A549 (cell line): Measurements from ENCODE around the gene ZNF595. TPM values are rescaled to one million over a fixed set of nuclear protein-coding genes. Genes with fewer than 3 reads are reported as not detected.

Experiments
- ATAC-seq, 2 experiments: fragments of 200-7000 bp in 1 of 2; fragments of >200 bp in 1 of 2; cut with Nextera tagmentation in 1 of 2; cut with Tn5 transposase in 1 of 2; 3 replicates each; pipeline versions ENCODE4 v1.8.0 to v1.9.1; 2018 to 2020; ENCODE audit warnings: mild to moderate bottlenecking in 1 of 2, moderate library complexity in 1 of 2
- CTCF ChIA-PET: fragments of 300-600 bp; sonication (Branson Sonifier 250); formaldehyde crosslinking; extraction: SDS; loops from one replicate; lab custom pipeline; 2021; ENCODE audit warnings: antibody characterized with exemption, inconsistent platforms; lab: Yijun Ruan, JAX
- POLR2A ChIA-PET: fragments of 350-600 bp; formaldehyde crosslinking; extraction: SDS; loops from one replicate; lab custom pipeline; 2021; ENCODE audit warnings: antibody characterized with exemption, inconsistent platforms; lab: Yijun Ruan, JAX
- DNase-seq, 2 experiments: peaks; one replicate each; pipeline versions ENCODE4 v3.0.0 to v3.0.0-alpha.2; 2011 to 2016; ENCODE audit warnings: low read depth in 1 of 2, low spot score in 1 of 2
- FAIRE-seq: peaks from 2 replicates; lab custom pipeline; 2011; peaks lifted over from hg19 to GRCh38; lab: Jason Lieb, UNC
- H3K27ac ChIP-seq, 2 experiments: fragments of >200 bp; sonication (Bioruptor Twin); formaldehyde crosslinking; 3 replicates each; pipeline ENCODE4 v1.5.1; 2016 to 2017
- H3K4me1 ChIP-seq: fragments of >200 bp; sonication (Bioruptor Twin); formaldehyde crosslinking; 3 replicates; pipeline ENCODE4 v1.6.1; 2016
- H3K4me2 ChIP-seq: fragments of >200 bp; sonication (Bioruptor Twin); formaldehyde crosslinking; 3 replicates; pipeline ENCODE4 v1.6.1; 2016
- H3K4me3 ChIP-seq: fragments of >200 bp; sonication (Bioruptor Twin); formaldehyde crosslinking; 3 replicates; pipeline ENCODE4 v1.5.1; 2016
- H3K9me3 ChIP-seq: fragments of >200 bp; sonication (Bioruptor Twin); formaldehyde crosslinking; 3 replicates; pipeline ENCODE4 v1.6.1; 2016
- CEBPB ChIP-seq, 2 experiments: fragments of >200 bp in 1 of 2; sonication (Bioruptor Twin) in 1 of 2; formaldehyde crosslinking in 1 of 2; IDR thresholded peaks; 2 replicates each; pipeline ENCODE4 v1.6.1; 2012 to 2016
- EHMT2 ChIP-seq: fragments of 200-600 bp; sonication (generic); IDR thresholded peaks from 2 replicates; pipeline ENCODE4 v1.6.1; 2016; ENCODE audit warnings: antibody characterized with exemption, low read depth, mild to moderate bottlenecking, moderate library complexity
- HOXA7 ChIP-seq: fragments of 250-450 bp; sonication (Bioruptor Pico); IDR thresholded peaks from 2 replicates; pipeline ENCODE4 v1.5.0; 2020; ENCODE audit warnings: mild to moderate bottlenecking, moderate library complexity
- KDM1A ChIP-seq: fragments of 200-600 bp; sonication (generic); IDR thresholded peaks from 2 replicates; pipeline ENCODE4 v1.6.1; 2016; ENCODE audit warnings: low read depth, mild to moderate bottlenecking
- NPAS2 ChIP-seq: fragments of 250-450 bp; sonication (Bioruptor Pico); IDR thresholded peaks from 2 replicates; pipeline ENCODE4 v1.8.0; 2022; ENCODE audit warnings: mild to moderate bottlenecking, moderate library complexity, borderline replicate concordance
- POLR2AphosphoS2 ChIP-seq: conservative IDR thresholded peaks from 2 replicates; pipeline ENCODE4 v1.6.1; 2012; ENCODE audit warnings: low read length, improper control_type of control experiment, inconsistent platforms
- RAD21 ChIP-seq, 2 experiments: fragments of >200 bp in 1 of 2; sonication (Bioruptor Twin) in 1 of 2; formaldehyde crosslinking in 1 of 2; IDR thresholded peaks in 1 of 2; conservative IDR thresholded peaks in 1 of 2; 2 replicates in 1 of 2; 3 replicates in 1 of 2; pipeline ENCODE4 v1.6.1; 2012 to 2018; ENCODE audit warnings: inconsistent platforms in 1 of 2
- RARB ChIP-seq: fragments of 250-450 bp; sonication (Bioruptor Pico); IDR thresholded peaks from 2 replicates; pipeline ENCODE4 v1.8.0; 2021; ENCODE audit warnings: mild to moderate bottlenecking, moderate library complexity
- SMC3 ChIP-seq: fragments of >200 bp; sonication (Bioruptor Twin); formaldehyde crosslinking; IDR thresholded peaks from 3 replicates; pipeline ENCODE4 v1.6.1; 2018; ENCODE audit warnings: inconsistent platforms
- SREBF2 ChIP-seq: fragments of 450-650 bp; IDR thresholded peaks from 2 replicates; pipeline ENCODE4 v1.6.1; 2014; ENCODE audit warnings: mild to moderate bottlenecking, moderate library complexity
- TP53 ChIP-seq: fragments of 250-450 bp; sonication (Bioruptor Pico); IDR thresholded peaks from 2 replicates; pipeline ENCODE4 v1.5.0; 2021; ENCODE audit warnings: mild to moderate bottlenecking, moderate library complexity
- ZC3H11A ChIP-seq: fragments of 450-650 bp; IDR thresholded peaks from 2 replicates; pipeline ENCODE4 v1.6.1; 2014; ENCODE audit warnings: antibody characterized with exemption, mild to moderate bottlenecking
- ZFP36 ChIP-seq: fragments of 450-650 bp; IDR thresholded peaks from 2 replicates; pipeline ENCODE4 v1.6.1; 2014; ENCODE audit warnings: borderline replicate concordance; ENCODE audit not compliant: partially characterized antibody
- WGBS: methylation state at CpG from one replicate; pipeline ENCODE4 v1.1.6; 2017; ENCODE audit errors: missing lambda C conversion rate; 5-methylcytosine and 5-hydroxymethylcytosine counted together
- polyA plus RNA-seq, 4 experiments: library from polyadenylated mRNA; depleted of rRNA in 3 of 4; stranded (reverse); fragments of >200 nt; fragmentation: RNase III in 1 of 4; extraction: RNeasy Plus Mini Kit Qiagen cat#74134 plus additional on column Dnase treatment in 1 of 4; gene quantifications; 2 replicates in 3 of 4; 3 replicates in 1 of 4; pipeline ENCODE4 v1.2.3, GENCODE V29; 2011 to 2017
- TF ChIP-seq, protein P1 (sequence below): IDR thresholded peaks from 2 replicates; pipeline ENCODE4 v1.6.1; 2012
- TF ChIP-seq, protein P2 (sequence below): fragments of 250-450 bp; sonication (Bioruptor Pico); IDR thresholded peaks from 2 replicates; pipeline ENCODE4 v1.5.0; 2021; ENCODE audit warnings: mild to moderate bottlenecking, moderate library complexity, borderline replicate concordance
- TF ChIP-seq, protein P3 (sequence below): fragments of 200-600 bp; sonication (generic); IDR thresholded peaks from 2 replicates; pipeline ENCODE4 v1.6.1; 2016; ENCODE audit warnings: antibody characterized with exemption, mild to moderate bottlenecking, moderate library complexity

The ZNF595 gene
- polyA plus RNA-seq, 2 of the 4 experiments (the other 2 are of a cell fraction), result 30.0 to 36.4 TPM

DNA sequence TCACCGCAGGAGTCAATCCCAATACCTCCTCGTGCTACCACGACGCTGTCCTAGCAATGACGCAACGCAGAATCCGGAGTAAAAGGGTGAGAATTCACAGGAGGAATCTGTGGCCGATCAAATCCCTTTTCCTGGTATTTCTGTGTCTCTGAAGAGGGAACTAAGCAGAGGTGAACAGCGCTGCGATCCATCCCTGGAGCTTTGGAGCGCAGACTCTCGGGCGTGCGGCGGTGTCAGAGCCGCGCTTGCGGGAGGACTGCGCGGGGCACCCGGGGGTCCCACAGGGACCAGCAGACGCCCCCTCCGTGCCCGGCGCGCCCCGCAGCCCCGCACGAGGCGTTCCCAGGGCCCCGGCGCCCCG, 53.9 kb downstream of the ZNF595 start:
- no peak overlapping the region for H3K4me3 ChIP-seq
- H3K4me1 ChIP-seq, result no peaks in the 10 kb centered on the region
- DNase-seq (no peak), FAIRE-seq (no peak), ATAC-seq (no peak)
- peaks cover 15% of the 10 kb centered on the region; the same call in 1 of the 3 replicates for H3K9me3 ChIP-seq
- CTCF ChIA-PET, result no interaction called here
- TF ChIP-seq RARB (no peak), NPAS2 (CRISPR knock-in tag) (no peak), CEBPB (IDR thresholded peaks at IDR 0.05) (no peak), SMC3 (no peak), RAD21 (conservative IDR thresholded peaks at IDR 0.05 in 1 of 2, IDR thresholded peaks at IDR 0.05 in 1 of 2) (no peak), EHMT2 (no peak), KDM1A (no peak), SREBF2 (no peak), POLR2AphosphoS2 (no peak), ZC3H11A (no peak)
- TF ChIP-seq, protein P1, sequence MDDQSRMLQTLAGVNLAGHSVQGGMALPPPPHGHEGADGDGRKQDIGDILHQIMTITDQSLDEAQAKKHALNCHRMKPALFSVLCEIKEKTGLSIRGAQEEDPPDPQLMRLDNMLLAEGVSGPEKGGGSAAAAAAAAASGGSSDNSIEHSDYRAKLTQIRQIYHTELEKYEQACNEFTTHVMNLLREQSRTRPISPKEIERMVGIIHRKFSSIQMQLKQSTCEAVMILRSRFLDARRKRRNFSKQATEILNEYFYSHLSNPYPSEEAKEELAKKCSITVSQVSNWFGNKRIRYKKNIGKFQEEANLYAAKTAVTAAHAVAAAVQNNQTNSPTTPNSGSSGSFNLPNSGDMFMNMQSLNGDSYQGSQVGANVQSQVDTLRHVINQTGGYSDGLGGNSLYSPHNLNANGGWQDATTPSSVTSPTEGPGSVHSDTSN, result no peak
- TF ChIP-seq, protein P2, sequence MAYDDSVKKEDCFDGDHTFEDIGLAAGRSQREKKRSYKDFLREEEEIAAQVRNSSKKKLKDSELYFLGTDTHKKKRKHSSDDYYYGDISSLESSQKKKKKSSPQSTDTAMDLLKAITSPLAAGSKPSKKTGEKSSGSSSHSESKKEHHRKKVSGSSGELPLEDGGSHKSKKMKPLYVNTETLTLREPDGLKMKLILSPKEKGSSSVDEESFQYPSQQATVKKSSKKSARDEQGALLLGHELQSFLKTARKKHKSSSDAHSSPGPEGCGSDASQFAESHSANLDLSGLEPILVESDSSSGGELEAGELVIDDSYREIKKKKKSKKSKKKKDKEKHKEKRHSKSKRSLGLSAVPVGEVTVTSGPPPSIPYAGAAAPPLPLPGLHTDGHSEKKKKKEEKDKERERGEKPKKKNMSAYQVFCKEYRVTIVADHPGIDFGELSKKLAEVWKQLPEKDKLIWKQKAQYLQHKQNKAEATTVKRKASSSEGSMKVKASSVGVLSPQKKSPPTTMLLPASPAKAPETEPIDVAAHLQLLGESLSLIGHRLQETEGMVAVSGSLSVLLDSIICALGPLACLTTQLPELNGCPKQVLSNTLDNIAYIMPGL, result no peak
- TF ChIP-seq, protein P3, sequence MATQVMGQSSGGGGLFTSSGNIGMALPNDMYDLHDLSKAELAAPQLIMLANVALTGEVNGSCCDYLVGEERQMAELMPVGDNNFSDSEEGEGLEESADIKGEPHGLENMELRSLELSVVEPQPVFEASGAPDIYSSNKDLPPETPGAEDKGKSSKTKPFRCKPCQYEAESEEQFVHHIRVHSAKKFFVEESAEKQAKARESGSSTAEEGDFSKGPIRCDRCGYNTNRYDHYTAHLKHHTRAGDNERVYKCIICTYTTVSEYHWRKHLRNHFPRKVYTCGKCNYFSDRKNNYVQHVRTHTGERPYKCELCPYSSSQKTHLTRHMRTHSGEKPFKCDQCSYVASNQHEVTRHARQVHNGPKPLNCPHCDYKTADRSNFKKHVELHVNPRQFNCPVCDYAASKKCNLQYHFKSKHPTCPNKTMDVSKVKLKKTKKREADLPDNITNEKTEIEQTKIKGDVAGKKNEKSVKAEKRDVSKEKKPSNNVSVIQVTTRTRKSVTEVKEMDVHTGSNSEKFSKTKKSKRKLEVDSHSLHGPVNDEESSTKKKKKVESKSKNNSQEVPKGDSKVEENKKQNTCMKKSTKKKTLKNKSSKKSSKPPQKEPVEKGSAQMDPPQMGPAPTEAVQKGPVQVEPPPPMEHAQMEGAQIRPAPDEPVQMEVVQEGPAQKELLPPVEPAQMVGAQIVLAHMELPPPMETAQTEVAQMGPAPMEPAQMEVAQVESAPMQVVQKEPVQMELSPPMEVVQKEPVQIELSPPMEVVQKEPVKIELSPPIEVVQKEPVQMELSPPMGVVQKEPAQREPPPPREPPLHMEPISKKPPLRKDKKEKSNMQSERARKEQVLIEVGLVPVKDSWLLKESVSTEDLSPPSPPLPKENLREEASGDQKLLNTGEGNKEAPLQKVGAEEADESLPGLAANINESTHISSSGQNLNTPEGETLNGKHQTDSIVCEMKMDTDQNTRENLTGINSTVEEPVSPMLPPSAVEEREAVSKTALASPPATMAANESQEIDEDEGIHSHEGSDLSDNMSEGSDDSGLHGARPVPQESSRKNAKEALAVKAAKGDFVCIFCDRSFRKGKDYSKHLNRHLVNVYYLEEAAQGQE, result no peak
- no peak overlapping the region for H3K4me2 ChIP-seq
- no peak overlapping the region for H3K27ac ChIP-seq
- WGBS, result 73% methylated on average over 10 of the region's 33 CpGs
- POLR2A ChIA-PET, result no interaction called here

DNA sequence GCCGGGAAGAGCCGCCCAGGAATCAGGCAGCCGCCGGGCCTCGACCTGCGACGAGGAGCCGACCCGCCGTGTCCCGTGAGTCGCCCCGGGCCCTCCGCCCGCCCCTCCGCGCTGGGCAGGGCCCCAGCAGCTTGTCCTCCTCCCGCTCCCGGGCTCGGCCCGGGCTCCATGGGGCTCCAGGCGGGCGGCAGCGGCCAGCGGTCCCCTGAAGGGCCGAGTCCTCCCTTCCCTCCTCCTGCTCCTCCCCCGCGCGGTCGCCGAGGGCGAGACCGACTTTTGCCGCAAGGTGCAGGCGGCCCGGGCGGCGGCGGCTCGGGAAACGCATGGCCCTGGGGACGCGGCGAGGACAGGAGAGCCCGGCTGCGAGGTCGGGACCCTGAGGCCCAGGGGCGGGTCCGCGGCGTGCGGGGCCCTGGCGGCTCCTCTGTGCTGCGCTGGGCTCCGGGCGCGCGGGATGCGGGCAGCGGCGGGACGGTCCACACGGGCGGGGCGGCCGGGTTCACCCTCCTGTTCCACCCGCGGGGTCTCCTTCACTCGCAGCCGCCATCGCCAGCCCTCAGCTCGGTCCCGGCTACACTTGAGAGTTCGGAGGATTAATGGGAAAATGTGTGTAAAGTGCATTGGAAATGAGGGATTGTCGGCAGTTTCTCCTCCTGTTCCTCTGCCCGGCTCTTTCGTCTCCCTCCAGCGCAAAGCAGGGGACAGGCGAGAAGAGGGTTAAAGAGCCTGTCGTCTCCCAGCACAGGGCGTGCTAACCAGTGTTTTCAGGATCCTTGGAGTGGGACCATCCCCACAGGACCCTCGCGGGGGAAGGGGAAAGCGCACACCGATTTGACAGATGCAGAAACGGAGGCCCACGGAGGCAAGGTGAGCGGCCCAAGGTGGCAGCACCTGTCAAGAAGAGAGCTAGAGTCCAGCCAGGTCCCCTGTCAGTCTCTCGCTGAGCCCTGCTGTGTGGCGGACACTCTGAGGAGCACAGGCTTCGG, 54.6 kb downstream of the ZNF595 start:
- Histone ChIP-seq H3K9me3 (peaks cover 13% of the 10 kb centered on the region; the same call in 1 of the 3 replicates), H3K27ac (no peak overlapping the region), H3K4me2 (no peak overlapping the region)
- FAIRE-seq, result no peak
- TF ChIP-seq ZC3H11A (no peak), TP53 (CRISPR knock-in tag) (no peak), HOXA7 (CRISPR knock-in tag) (no peak), ZFP36 (no peak)
- TF ChIP-seq, all 56 proteins: peak for 0
- ChIA-PET CTCF (no interaction called here), POLR2A (no interaction called here)
- WGBS, result 65% methylated on average over 20 of the region's 91 CpGs
- H3K4me3 ChIP-seq, result no peak overlapping the region
- no peaks in the 10 kb centered on the region for H3K4me1 ChIP-seq
- no peak for DNase-seq
- ATAC-seq, result no peak
